Astrocyte (in vitro differentiated cells and primary cell): ENCODE results near the gene ATP2B3.

ENCODE experiments used
- EZH2 ChIP-seq: IDR thresholded peaks from 2 replicates; pipeline ENCODE4 v1.6.1; 2012; ENCODE audit warnings: mild to moderate bottlenecking, low read length, inconsistent platforms; ENCODE audit not compliant: insufficient read depth
- TF ChIP-seq, protein P1 (sequence below): IDR thresholded peaks from 2 replicates; pipeline ENCODE4 v1.5.1; 2011; ENCODE audit warnings: low read depth, mild to moderate bottlenecking, inconsistent platforms, low read length, moderate library complexity; ENCODE audit not compliant: insufficient read depth

GRCh38 chrX:153556767-153557166 is 39.3 kb downstream of the ATP2B3 start:
- TF ChIP-seq, protein P1, sequence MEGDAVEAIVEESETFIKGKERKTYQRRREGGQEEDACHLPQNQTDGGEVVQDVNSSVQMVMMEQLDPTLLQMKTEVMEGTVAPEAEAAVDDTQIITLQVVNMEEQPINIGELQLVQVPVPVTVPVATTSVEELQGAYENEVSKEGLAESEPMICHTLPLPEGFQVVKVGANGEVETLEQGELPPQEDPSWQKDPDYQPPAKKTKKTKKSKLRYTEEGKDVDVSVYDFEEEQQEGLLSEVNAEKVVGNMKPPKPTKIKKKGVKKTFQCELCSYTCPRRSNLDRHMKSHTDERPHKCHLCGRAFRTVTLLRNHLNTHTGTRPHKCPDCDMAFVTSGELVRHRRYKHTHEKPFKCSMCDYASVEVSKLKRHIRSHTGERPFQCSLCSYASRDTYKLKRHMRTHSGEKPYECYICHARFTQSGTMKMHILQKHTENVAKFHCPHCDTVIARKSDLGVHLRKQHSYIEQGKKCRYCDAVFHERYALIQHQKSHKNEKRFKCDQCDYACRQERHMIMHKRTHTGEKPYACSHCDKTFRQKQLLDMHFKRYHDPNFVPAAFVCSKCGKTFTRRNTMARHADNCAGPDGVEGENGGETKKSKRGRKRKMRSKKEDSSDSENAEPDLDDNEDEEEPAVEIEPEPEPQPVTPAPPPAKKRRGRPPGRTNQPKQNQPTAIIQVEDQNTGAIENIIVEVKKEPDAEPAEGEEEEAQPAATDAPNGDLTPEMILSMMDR = no peak
- no peak for TF ChIP-seq EZH2
